ENCODE results near the gene CELF3. TPM values are rescaled to one million over a fixed set of nuclear protein-coding genes. Genes with fewer than 3 reads are reported as not detected.

Gene CELF3
- total and polyA plus RNA-seq, 9 of the 15 experiments (the other 6 are each of a cell fraction or from before 2014, with no cell fraction given), result not detected

DNA sequence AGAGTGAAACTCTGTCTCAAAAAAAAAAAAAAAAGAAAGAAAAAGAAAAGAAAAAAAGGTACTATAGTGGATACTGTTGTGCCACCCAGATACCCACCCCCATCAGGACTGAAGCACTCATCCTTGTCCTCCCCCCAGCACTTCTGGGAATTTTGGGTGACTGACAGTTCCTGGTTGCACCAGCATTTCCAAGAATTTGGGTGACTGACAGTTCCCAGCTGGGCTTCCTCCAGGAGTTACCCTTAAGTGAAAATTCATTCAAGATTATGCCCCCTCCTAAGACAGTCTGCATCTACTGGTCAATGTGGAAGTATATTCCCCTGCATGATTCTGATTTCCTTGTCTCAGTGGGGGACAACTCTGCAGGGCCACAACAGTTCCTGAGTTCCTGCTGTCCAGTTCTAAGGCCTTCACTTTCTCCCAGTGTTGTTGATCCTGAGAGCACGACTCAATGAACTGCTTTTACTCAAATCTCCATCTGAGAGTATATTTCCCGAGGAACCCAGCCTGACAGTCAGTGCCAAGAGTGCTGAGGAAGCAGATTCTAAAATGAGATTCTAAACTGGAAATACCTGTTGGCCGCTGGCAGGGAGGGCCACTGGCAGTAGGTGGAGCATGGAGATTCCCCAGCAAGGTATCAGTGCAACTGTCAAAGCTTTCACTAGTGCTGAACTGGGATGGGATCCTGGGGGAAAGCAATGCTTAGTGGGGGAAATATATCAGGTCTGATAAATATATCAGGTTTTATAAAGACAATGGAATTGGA, 23.2 kb upstream of the CELF3 start (continued):
- TF ChIP-seq DPF2 (IDR thresholded peaks at IDR 0.05) (peak; percentile 32; the same call in 1 of the 2 replicates), TRIM24 (IDR thresholded peaks at IDR 0.05) (peak in 1 of 2 experiments; percentile 76; a peak in 3 of 4 replicates), ZNF318 (IDR thresholded peaks at IDR 0.05; ENCODE audit: borderline replicate concordance in 1 of 2, low read depth in 1 of 2) (0 out of 4 replicates have a peak, but pooled peaks of 1 of the 2 experiments have one; percentile 65), STAT5A (IDR thresholded peaks at IDR 0.05; ENCODE audit: borderline replicate concordance, low read length) (peak; percentile 67; the same call in 1 of the 2 replicates), TFAP4 (CRISPR knock-in tag; IDR thresholded peaks at IDR 0.05; ENCODE audit: borderline replicate concordance) (no peak), ZSCAN29 (IDR thresholded peaks at IDR 0.05) (no peak), THRA (IDR thresholded peaks at IDR 0.05) (no peak), HMG20B (CRISPR knock-in tag; IDR thresholded peaks at IDR 0.05) (no peak), MAFF (IDR thresholded peaks at IDR 0.05; ENCODE audit: low read length) (peak; percentile 80), CTBP1 (IDR thresholded peaks at IDR 0.05; ENCODE audit: borderline replicate concordance) (0 out of 2 replicates have a peak, but pooled peaks have one; percentile 31), EP300 (IDR thresholded peaks at IDR 0.05; ENCODE audit: low read length) (peak; percentile 75), ARHGAP35 (IDR thresholded peaks at IDR 0.05; ENCODE audit: partially characterized antibody) (peak; percentile 75), HDAC1 (IDR thresholded peaks at IDR 0.05) (peak in 1 of 2 experiments; percentile 61; a peak in 2 of 4 replicates), NFIC (IDR thresholded peaks at IDR 0.05) (no peak)
